Gastroesophageal sphincter (tissue), 3 donors: ENCODE results near the gene AEBP1.

ENCODE experiments used
- CTCF ChIP-seq, 4 experiments: fragments of 200-600 bp in 2 of 4; fragments of 450-650 bp in 2 of 4; sonication (generic) in 1 of 4; IDR thresholded peaks; one replicate each; pipeline ENCODE4 v1.5.1; 2017 to 2019; ENCODE audit warnings: antibody characterized with exemption in 4 of 4, mild to moderate bottlenecking in 2 of 4, moderate library complexity in 2 of 4
- EP300 ChIP-seq: sonication (generic); formaldehyde crosslinking; IDR thresholded peaks from one replicate; pipeline ENCODE4 v1.6.1; 2017; ENCODE audit warnings: antibody characterized with exemption, mild to moderate bottlenecking
- POLR2A ChIP-seq, 2 donors: fragments of 450-650 bp; IDR thresholded peaks; one replicate each; pipeline ENCODE4 v1.6.1; 2017; ENCODE audit warnings: antibody characterized with exemption in 2 of 2, mild to moderate bottlenecking in 2 of 2, moderate library complexity in 1 of 2

DNA sequence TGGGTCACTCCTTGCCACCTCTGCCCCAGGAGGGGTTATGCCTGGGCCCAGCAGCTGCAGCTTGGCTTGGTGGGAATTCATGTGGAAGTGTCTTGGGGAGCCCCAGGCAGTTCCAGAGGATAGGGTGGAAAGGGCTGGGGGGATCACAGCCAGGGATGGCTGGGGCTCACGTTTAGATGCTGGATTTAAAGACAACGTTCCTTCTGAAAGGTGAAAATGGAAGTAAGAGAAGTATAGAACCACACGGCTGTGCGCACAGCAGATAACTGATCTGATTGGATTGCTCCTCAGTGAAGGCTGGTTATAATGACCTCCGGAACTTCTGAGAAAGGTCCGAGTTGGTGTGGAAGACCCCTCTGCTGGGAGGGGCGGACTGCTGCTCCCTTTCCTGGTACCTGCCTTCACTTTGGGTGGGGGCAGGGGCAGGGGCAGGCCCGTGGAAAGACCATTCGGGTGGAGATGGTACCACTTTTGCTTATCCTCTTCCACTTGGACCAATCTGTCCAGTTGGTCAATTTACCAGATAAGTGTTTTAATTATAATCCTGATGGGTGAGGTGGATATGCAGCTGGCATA, 44.9 kb downstream of the AEBP1 start:
- TF ChIP-seq POLR2A (IDR thresholded peaks at IDR 0.05) (no peak), CTCF (IDR thresholded peaks at IDR 0.05) (no peak), EP300 (no peak)
